GM21360 (cell line): ENCODE measurements around the gene ASB18.

Experiments
- ATAC-seq: cut with Tn5 transposase; IDR thresholded peaks from one replicate; pipeline ENCODE4 v1.9.1; 2021; ENCODE audit warnings: mild to moderate bottlenecking, moderate library complexity; ENCODE audit not compliant: unreplicated experiment

ASB18 gene

DNA sequence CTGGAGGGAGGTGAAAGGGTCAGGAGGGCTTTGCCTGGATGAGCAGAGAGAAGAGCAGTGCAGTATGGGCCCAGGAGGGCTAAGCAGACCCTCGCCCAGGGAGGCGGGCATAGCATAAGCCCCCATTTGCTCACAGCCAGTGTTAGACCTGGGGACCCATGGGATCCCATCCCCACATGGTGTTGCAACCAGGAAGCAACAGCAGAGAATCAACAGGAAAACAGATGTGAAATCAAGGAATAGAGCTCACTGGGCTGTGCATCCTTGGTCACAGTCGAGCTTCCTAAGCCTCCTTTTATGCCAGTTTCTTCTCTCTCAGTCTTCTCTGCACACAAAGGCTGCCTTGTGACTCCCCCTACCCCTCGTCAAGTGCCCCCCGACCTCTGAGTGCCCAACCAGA, 19.9 kb downstream of the ASB18 start:
- ATAC-seq, result no peak

DNA sequence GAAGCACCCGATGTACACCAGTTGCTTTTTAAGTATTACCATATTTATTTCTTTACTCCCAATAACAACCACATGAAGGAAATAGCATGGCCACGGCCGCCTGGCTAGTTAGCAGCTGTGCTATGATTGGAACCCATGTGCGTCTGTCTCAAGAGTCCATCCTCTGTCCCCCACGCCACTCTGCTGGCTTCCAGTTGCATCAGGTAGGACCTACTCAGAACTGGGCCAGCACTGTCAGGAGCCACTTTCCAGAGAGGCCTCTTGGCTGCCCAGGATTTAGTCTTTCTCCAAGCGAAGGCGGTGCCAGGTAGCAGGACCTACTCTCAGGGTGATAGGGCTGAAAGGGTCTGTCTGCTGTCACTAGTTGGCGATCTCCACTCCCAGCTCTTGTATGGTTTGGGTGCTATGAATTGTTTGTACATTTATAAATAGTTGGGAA, 22.1 kb downstream of the ASB18 start:
- ATAC-seq, result no peak

DNA sequence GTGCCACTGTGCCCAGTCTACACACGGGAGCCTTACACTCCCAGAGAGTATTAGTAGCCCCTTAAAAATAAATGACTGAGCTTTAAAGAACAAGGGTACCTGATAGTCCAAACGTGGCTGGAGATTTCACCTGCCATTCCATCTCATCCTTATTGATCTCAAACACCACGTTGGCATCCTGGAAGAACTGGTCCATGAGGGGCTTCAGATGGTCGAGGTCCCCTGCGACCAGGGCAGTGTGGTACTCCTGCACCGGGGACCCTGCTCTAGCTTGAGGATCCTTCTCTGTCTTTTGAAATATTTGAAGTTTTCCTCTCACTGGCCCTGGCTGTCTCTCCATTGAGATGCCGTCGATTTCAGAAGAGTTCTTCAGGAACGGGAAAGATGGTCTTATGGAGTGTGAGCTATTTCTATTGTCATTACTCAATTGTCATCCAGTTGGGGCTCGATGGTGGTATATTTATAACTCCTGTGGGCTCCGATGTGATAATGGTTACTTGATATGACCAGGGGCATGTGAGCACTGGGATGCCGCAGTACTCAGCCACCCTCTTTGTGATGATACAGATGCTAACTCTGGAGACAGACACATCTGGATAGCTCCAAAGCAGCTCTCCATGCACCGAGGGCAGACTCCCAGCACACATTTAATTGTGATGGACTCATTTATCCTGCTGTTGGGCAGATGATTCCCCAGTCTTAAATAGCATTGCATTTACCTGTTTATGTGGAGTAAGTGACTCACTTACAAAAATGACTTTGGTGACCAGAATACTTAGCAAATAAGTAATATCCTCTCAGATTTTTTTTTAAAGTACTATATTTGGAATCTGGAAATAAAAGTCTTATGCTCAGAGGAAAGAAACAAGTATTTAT, 22.8 kb downstream of the ASB18 start:
- ATAC-seq, result no peak

DNA sequence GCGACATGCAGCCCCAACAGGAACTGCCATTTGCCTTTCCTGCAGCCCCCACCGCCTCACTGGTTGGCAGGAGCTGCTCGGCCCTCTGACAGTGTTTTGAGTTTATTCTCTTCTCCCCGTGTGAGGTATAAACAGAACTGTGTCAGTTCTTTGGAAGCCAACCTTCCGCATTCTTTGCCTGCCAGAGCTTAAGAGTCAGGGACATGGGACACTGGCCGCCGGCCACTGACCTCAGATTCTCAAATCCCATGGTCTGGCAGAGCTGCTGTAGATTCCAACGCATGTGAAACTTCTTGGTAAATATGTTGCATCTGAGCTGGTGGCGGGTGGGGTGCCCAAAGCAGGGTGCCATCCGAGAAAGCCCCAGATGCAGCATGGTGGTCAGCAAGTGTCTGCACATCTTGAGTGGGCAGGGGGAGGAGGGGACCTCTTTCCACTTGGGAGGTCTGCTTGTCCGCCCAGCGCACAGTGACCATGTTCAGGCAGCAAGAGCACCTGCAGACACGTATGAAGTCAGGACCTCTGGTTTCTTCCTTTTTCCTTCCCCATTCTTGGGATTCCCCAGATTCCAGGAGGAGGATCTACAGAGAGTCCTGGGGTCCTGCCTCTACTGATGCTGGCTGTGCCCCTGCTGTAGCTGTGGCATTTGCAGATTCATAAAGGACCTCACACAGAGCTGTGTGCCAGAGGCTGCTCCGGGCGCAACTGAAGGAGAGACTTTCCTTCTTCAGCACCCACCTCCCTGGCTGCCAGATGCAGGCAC, 23.8 kb downstream of the ASB18 start:
- no peak for ATAC-seq

DNA sequence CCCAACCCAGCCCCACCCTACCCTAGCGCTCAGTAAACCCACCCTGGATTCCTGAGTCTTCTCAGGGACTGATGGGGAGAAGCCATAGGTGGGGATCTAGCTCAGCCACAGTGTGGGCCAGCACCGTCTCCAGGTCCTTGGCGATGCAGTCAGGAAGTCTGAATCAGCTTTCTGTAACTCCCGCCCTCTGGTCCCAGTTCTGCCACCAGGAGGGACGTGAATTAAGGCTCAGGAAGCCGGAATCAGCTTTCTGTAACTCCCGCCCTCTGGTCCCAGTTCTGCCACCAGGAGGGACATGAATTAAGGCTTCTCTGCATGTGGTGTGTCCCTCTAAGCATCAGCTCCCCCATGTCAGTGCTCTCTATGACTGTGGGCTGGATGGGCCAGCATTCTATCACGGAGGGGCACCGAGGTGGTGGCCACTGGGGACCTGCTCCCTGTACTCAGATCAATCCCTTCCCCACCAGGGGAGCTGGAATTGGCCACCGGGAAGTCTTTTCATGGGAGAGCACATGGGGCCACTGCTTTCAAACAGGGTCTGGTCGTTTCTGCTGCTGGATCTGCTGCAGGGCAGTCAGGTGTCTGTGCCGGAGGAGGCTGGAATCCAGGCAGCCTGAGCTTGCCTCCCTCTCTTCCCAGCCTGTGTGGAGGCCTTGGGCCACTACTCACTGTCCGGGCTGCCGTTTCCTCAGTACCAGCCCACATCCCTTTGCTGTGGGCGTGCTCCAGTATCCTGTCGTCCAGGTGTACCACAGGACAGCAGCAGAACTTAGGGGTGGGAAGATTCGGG, 24.7 kb downstream of the ASB18 start:
- no peak for ATAC-seq

DNA sequence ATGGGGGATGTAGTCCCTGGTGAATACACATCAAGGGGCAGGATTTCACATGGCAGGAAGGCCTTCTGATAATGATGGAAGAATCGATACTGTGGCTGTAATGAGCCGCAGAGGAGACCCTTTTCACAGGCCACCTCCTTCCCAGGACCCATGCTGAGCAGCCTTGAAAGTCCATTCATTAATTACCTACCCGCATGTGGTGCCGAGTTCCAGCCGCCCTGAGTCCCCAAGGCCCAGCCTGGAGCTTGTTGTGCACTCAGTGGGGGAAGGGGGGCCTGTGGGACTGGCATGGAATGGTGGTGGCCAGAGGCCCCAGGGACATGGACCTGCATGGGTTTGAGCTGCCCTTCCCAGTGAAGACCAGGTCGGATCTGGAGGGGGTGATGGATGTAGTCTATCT, 25.5 kb downstream of the ASB18 start:
- no peak for ATAC-seq

DNA sequence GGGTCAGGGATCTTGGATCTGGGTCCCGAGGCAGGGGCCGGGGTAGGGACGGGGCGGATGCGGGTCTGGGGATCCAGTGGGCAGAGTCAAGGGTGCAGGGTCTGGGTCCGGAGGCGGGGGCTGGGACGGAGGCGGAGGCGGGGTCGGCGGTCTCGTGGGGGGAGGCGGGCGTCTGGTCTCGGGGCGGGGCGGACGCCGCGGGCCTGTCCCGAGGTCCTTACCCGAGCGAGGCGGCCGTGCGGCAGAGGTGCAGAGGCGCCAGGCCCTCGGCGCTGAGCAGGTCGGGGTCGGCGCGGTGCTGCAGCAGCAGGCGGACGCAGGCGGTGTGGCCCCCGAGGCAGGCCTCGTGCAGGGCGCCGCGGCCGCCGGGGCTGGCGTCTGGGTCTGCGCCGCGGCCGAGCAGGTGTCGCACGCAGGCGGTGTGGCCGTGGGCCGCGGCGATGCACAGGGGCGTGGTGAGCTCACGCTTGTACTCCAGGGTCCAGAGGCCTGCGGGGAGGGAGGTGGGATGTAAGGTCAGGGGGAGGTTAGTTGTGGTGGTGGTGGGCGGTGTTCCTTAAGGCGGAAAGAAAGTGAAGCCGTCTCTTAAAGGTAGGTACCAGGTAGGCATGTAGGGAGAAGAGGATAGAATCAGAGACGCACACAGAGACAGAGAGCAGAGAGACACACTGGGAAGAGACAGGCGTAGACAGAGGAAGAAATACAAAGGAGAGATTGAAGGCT, 26.6 kb downstream of the ASB18 start:
- ATAC-seq, result no peak

DNA sequence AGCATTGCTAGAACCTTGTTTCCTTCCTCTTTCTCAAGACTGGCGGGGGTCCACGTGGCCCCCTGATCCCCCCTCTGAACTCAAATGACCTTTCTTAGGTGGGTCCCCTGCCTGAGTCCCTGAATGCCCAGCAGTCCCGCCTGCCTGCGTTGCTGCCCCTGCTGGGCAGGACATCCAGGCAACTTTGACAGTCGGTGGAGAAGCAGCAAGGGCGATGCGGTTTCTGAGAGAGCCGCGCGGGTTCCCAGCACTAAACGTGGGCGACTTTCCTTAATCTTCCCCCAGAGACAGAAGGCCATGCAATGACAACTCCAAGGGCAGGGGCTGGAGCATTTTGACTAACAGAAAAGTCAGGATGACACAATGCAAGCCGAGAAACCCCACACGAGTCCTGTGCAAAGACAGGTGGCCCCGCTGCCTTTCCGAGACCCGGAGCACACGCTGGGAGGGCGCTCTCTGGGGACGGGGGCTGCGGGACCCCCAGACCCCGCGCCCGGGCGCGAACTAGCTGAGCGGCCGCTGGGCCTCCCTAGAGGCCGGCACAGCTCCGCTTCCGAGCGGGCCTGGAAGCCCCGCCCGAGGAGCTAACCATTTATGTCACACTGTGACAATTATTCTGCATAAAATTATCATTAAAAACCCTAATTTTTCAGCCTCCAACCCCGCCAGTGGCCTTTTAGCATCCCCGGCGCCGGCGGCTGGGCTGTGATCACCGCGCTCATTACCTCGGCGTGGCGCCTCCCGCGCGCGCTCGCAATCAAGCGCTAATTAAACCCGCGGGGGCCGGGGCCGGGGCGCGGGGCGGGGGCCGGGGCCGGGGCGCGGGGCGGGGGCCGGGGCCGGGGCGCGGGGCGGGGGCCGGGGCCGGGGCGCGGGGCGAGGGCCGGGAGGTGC, 27.4 kb downstream of the ASB18 start:
- ATAC-seq, result no peak

DNA sequence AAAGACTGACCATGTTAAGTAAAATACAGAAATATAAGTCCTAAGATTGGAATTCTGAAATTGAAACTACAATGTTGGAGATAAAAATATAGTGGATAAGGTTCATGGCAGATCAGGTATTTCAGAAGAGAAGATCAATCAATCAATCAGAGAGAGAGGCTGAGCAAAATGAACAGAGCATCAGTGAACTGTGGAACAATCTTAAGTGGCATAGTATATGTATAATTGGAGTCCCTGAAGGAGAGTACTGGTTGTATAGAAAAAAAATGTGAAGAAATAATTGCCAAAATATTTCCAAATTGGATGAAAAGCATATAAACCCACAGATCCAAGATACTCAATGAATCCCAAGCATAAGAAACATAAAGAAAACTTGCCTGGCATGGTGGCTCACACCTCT, 35.0 kb downstream of the ASB18 start:
- ATAC-seq, result no peak

DNA sequence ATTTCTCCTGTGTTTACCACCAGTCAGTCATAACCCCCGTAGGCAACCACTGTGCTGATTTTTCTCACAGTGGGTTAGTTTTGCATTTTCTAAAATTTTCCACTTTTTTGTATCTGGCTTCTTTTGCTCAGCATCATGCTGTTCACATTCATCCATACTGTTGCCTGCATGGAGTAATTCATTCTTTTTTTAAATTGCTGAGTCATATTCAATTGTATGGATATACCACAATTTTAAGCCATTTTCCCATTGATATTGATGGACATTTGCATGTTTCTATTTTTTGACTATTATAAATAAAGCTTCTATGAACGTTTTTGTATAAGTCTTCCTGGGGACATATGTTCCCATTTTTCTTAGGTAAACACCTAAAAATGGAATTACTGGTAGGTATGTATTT, 40.5 kb downstream of the ASB18 start:
- ATAC-seq, result no peak

DNA sequence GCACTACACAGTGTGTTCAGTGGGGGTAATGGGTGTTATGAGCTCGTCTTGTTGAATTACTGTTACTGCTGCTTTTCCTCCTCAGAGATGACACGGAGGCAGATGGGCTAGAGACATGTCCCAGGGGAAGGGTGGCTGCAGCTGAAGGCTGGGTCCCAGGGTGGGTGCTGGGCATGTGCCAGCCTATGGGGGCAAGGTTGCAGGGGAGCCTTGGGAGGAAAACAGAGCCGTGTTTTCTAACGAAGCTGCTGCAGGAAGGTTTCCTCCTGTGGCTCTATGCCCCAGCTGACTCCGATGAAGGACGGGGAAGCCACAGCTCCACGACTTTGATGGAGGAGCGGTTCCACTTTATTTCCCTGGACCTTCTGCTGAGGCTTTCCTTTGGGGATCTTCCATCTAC, 42.4 kb downstream of the ASB18 start:
- no peak for ATAC-seq

DNA sequence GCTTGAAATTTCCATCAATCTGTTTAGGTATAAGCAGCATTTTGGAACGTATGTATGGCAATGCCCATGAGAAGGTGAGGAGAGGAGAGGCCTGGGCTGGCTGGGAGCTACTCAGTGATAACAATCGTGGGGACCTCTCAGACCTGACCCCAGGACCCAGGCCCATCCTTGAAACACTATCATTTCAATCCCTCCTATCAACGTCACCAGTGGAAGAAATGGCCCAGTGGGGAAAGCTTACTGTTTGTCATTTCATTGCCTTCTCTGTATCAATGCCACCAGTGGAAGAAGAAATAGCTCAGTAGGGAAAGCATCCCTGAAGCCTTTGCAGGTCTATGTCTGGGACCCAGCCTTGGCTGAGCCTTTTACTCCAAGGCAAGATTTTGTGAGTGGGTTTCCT, 44.8 kb downstream of the ASB18 start:
- no peak for ATAC-seq

DNA sequence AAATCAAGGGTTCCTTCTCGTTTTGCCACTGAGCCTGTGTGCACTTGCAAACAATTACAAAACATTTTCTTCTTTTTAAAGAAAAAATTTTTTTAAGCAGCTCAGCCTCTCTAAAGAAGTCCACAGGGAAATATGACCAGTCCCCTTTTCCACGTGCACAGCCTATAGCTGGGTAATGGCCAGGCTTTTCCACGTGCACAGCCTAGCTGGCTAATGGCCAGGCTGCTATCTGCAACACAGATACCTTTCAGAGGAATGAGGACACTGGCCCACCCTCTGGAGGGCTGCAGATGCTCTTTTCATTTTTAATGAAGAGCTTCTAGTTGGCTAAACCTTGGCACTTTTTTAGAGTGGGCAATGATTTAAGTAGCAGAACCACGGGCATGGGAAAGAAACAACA, 46.3 kb downstream of the ASB18 start:
- no peak for ATAC-seq

DNA sequence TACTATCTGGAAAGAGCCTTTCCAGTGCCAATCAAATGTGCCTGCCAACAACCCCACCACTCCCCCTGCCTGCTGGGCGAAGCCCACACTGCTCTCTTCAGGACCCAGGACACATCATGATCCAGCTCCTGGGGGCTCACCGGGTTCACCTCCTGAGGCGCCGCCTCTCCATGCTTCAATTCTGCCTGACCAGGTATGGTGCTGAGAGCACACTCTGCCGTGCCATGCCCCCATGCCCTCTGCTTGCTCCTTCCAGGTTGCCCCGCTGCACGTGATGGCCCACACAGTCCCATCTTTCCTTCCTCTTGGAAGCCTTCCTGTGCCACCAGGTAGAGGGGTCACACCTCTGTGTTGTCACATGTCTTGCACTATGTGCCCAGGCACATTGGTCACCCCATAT, 47.5 kb downstream of the ASB18 start:
- no peak for ATAC-seq

DNA sequence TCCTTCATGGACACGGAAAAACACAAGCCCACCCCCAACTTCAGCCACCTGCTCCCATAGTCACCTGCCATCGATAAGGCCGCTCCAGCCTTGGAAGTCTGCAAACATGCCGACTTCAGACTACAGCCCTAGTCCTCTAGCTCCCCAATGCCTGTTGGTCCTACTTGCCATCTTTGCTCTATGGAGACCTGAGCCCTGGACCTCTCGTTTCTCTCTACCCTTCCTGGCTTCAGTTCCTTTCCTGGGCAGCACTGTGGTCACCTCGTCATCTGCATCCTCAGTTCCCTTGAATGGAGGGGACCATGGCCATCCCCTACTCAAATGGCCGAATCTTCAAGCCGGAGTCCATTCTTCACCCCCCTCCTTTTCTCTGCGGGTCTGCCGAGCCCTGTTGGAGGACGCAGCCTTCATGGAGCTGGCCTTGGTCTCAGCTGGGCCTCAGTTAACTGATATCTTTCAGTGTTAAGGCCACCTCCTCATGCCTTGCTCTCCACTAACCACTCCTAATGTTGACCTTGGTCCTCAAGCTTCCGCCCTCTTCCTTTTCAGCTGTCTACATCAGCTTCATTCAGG, 48.4 kb downstream of the ASB18 start:
- ATAC-seq, result no peak

DNA sequence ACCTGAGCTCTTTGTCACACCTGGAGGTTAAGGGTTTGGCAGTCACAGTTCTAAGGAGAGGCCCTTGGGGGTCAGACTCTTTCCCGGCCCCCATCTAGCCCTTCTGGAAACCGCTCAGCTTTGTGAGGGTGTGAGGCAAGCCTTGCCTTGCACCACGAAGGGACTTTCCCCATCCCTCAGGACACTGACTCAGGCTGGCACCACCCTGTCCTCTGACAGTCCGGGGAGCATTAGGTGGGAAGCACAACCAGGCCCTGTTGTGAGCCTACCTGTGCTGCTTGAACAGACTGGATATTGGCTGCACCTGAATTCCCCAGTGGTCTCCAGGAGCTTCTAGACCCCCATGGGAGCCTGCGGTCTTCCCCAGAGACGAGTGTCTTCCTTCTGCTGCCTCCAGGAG, 49.0 kb downstream of the ASB18 start:
- ATAC-seq, result no peak

DNA sequence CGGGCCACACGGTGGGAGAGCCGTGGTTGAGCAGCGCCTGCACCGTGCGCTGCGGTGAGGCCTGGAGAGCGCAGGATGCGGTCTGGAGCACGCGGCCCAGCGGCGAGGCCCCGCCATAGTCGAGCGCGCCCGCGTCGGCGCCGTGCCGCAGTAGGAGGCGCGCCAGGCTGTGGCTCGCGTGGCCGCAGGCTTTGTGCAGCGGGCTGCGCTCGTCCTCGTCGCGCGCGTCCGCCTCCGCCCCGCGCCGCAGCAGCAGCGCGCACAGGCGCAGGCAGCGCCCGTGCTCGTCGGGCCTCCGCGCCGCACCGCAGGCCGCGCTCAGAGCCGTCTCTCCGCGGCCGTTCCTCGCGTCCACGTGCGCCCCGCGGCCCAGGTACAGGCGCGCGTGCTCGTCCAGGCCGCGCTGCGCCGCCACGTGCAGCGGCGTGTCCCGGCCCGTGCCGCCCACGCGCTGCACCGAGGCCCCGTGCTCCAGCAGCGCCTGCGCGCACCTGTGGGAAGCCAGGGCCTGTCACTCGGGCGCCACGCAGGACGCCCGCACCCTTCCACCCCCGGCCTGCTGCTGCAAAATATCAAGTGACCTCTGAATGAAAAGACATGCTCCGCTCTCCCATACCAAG, 49.7 kb downstream of the ASB18 start:
- ATAC-seq, result no peak

DNA sequence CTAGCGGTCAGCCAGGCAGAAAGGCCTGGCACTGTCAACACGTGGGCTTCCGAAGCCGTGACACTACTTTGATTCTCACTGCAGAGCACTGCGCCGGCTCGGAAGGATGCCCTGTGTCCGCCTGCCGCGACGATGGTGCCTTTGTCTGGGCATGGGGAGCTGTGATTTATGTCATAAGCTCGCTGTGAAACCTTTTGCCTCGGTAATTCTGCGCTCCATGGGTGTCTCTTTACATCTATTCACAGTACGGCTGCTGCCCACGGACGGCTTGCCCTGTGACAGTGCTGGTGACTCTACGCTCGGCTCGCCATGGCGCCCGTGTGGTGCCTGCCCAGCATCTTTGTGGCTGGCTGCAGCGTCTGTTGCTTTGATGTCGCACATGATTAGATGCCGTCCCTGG, 52.9 kb downstream of the ASB18 start:
- no peak for ATAC-seq

DNA sequence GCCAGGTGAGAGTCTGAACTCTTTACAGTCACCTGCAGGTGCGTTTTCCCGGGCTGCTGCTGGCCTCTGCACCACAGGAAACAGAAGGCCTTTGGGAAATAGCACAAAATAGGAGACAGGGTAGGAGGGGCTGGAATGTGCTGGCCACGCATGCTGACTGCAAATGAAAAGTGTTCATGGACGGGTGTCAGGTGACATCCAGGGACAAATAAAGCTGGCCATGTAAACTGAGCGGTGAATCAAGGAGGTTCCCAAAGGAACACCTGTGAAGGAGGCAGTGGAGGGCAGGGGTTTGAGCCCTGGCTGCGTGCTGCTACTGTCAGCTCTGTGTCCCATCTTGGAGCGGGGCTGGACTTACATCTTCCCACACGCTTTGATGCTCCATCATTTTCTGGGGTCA, 53.7 kb downstream of the ASB18 start:
- no peak for ATAC-seq
